Measurements from ENCODE around the gene SLC12A9. TPM values are rescaled to one million over a fixed set of nuclear protein-coding genes. Genes with fewer than 3 reads are reported as not detected.

SLC12A9 gene
- total and polyA plus RNA-seq, 2 donors (not counting 1 experiment from before 2014, with no cell fraction given): 80.0 to 80.1 TPM

DNA sequence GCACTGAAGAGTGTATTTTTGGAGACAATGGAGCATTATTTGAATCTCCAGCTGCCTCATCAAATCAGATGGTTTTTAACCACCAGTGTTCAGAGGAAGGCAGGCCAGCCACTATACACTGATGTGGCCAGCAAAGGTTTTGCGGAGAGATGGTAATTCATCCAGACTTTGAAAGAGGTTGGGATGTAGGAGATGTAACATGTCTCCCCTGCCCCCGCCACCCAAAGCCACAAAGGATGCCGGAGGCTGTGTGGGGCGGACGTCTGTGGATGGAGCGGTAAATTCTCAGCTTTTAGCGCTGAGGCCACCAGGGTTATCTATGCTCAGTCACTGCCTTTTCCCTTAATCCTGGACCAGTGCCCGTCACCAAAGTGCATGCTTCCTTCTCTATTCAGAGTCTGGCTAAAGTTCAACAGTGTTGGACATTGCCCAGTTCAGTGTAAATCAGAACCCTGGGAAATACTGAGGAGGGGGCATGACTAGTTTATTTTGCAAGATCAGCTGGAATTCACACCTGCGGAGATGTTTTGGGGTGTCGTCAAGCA lies 11.0 kb downstream of the SLC12A9 start:
- no peak overlapping the region for H3K4me3 ChIP-seq (ENCODE audit: control extremely low read depth in 1 of 5, extremely low read depth in 1 of 5, insufficient read depth in 1 of 5, low read depth in 2 of 5, low read length in 4 of 5)
- Mint-ChIP-seq H3K4me1 (peaks cover 24% of the 10 kb centered on the region), H3K4me3 (no peak overlapping the region), H3K27me3 (no peaks in the 10 kb centered on the region), H3K9me3 (ENCODE audit: insufficient read depth) (no peaks in the 10 kb centered on the region), H3K27ac (no peak overlapping the region)
- no peak overlapping the region for H3K4me2 ChIP-seq (replicated peaks; ENCODE audit: low read depth, low read length, poor library complexity, severe bottlenecking)
- ATAC-seq (ENCODE audit: low read depth) (no peak), DNase-seq (no peak)
- H2AFZ ChIP-seq (ENCODE audit: insufficient read depth, low read depth, low read length, poor library complexity, severe bottlenecking): no peak overlapping the region
- H3K79me2 ChIP-seq (ENCODE audit: control insufficient read depth, insufficient read depth, low read length): peaks cover 5% of the 10 kb centered on the region
- CTCF ChIA-PET: interaction anchor here (1.1 kb wide), 1 partner anchor 11 kb away, joined by 4 read pairs; the partner anchor contains the start of gene SLC12A9
- intact Hi-C loops (cut with micrococcal nuclease): no loop called here
- H3K36me3 ChIP-seq (replicated peaks in 1 of 2; ENCODE audit: control extremely low read depth in 1 of 2, control insufficient read depth in 1 of 2, extremely low read depth in 1 of 2, insufficient read depth in 2 of 2, low read length in 1 of 2): peaks cover 0 to 54% of the 10 kb centered on the region in 2 experiments
- POLR2A ChIA-PET: no interaction called here
- H3K27me3 ChIP-seq (replicated peaks in 1 of 4; ENCODE audit: control extremely low read depth in 1 of 4, control insufficient read depth in 3 of 4, insufficient read depth in 4 of 4, low read length in 3 of 4): no peaks in the 10 kb centered on the region
- H4K20me1 ChIP-seq (ENCODE audit: control insufficient read depth, insufficient read depth, low read length, poor library complexity, severe bottlenecking): peaks cover 17% of the 10 kb centered on the region
- 65% methylated on average over 10 of the region's 10 CpGs for WGBS (ENCODE audit: insufficient coverage)
- TF ChIP-seq, protein P1, sequence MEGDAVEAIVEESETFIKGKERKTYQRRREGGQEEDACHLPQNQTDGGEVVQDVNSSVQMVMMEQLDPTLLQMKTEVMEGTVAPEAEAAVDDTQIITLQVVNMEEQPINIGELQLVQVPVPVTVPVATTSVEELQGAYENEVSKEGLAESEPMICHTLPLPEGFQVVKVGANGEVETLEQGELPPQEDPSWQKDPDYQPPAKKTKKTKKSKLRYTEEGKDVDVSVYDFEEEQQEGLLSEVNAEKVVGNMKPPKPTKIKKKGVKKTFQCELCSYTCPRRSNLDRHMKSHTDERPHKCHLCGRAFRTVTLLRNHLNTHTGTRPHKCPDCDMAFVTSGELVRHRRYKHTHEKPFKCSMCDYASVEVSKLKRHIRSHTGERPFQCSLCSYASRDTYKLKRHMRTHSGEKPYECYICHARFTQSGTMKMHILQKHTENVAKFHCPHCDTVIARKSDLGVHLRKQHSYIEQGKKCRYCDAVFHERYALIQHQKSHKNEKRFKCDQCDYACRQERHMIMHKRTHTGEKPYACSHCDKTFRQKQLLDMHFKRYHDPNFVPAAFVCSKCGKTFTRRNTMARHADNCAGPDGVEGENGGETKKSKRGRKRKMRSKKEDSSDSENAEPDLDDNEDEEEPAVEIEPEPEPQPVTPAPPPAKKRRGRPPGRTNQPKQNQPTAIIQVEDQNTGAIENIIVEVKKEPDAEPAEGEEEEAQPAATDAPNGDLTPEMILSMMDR (IDR thresholded peaks at IDR 0.05): no peak
- no peak for TF ChIP-seq EZH2 (IDR thresholded peaks at IDR 0.05; ENCODE audit: borderline replicate concordance, insufficient read depth, low read depth, low read length, poor library complexity, severe bottlenecking)
- no peak overlapping the region for H3K27ac ChIP-seq (ENCODE audit: low read length in 2 of 2)
- H3K9ac ChIP-seq (ENCODE audit: low read length): no peak overlapping the region
- H3K4me1 ChIP-seq (ENCODE audit: control insufficient read depth in 2 of 2, insufficient read depth in 2 of 2, low read length in 2 of 2): peaks cover 21 to 28% of the 10 kb centered on the region in 2 donors
- peaks cover 0 to 4% (median 0%) of the 10 kb centered on the region in 3 donors for H3K9me3 ChIP-seq (ENCODE audit: control extremely low read depth in 1 of 3, control insufficient read depth in 2 of 3, insufficient read depth in 1 of 3, low read length in 2 of 3)

DNA sequence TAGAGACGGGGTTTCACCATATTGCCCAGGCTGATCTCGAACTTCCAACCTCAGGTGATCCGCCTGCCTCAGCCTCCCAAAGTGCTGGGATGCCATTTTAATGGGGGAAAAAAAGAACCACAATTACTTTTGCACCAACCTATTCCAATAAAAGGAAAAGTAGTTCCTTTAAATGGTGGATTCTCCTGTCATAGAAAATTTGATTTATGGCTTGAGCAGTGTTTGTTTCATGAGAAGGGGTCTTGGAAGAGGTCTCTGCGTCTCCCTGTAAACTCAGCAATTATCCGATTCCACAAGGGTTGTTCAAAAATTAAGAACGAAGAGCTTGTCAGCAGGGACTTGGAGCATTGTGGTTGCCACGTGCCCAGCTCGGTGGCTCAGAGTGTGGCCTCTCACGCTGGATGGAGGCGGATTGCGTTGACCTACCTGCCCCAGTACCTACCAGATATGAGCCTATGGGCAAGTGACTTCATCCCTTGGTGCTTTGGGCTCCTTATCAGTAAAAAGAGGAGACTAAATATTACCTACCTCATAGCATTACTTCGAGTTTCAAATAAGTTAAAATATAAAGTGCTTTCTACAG lies 11.8 kb downstream of the SLC12A9 start:
- CTCF ChIA-PET: no interaction called here
- DNase-seq (no peak), ATAC-seq (ENCODE audit: low read depth) (no peak)
- Mint-ChIP-seq H3K4me1 (peaks cover 24% of the 10 kb centered on the region), H3K27me3 (no peaks in the 10 kb centered on the region), H3K9me3 (ENCODE audit: insufficient read depth) (no peaks in the 10 kb centered on the region), H3K4me3 (no peak overlapping the region), H3K27ac (no peak overlapping the region)
- H3K9ac ChIP-seq (ENCODE audit: low read length): no peak overlapping the region
- H3K9me3 ChIP-seq (ENCODE audit: control extremely low read depth in 1 of 3, control insufficient read depth in 2 of 3, insufficient read depth in 1 of 3, low read length in 2 of 3): peaks cover 0 to 4% (median 0%) of the 10 kb centered on the region in 3 donors
- 85% methylated on average over 6 of the region's 12 CpGs for WGBS (ENCODE audit: insufficient coverage)
- H3K4me2 ChIP-seq (replicated peaks; ENCODE audit: low read depth, low read length, poor library complexity, severe bottlenecking): no peak overlapping the region
- H3K4me1 ChIP-seq (ENCODE audit: control insufficient read depth in 2 of 2, insufficient read depth in 2 of 2, low read length in 2 of 2): peaks cover 21 to 28% of the 10 kb centered on the region in 2 donors
- TF ChIP-seq EZH2 (IDR thresholded peaks at IDR 0.05; ENCODE audit: borderline replicate concordance, insufficient read depth, low read depth, low read length, poor library complexity, severe bottlenecking): no peak
- TF ChIP-seq, protein P1 (IDR thresholded peaks at IDR 0.05): no peak
- intact Hi-C loops (cut with micrococcal nuclease): no loop called here
- H3K79me2 ChIP-seq (ENCODE audit: control insufficient read depth, insufficient read depth, low read length): peaks cover 5% of the 10 kb centered on the region
- no peak overlapping the region for H2AFZ ChIP-seq (ENCODE audit: insufficient read depth, low read depth, low read length, poor library complexity, severe bottlenecking)
- POLR2A ChIA-PET: interaction anchor here (0.7 to 1.1 kb wide), 2 partner anchors 11 to 421 kb away, joined by 3 to 5 read pairs; partner anchors contain the start of gene SLC12A9
- no peak overlapping the region for H3K4me3 ChIP-seq (ENCODE audit: control extremely low read depth in 1 of 5, extremely low read depth in 1 of 5, insufficient read depth in 1 of 5, low read depth in 2 of 5, low read length in 4 of 5)
- H3K36me3 ChIP-seq (replicated peaks in 1 of 2; ENCODE audit: control extremely low read depth in 1 of 2, control insufficient read depth in 1 of 2, extremely low read depth in 1 of 2, insufficient read depth in 2 of 2, low read length in 1 of 2): peaks cover 0 to 47% of the 10 kb centered on the region in 2 experiments
- H3K27ac ChIP-seq (ENCODE audit: low read length in 2 of 2): no peak overlapping the region
- H3K27me3 ChIP-seq (replicated peaks in 1 of 4; ENCODE audit: control extremely low read depth in 1 of 4, control insufficient read depth in 3 of 4, insufficient read depth in 4 of 4, low read length in 3 of 4): no peaks in the 10 kb centered on the region
- peaks cover 8% of the 10 kb centered on the region for H4K20me1 ChIP-seq (ENCODE audit: control insufficient read depth, insufficient read depth, low read length, poor library complexity, severe bottlenecking)

Data from B cell (primary cell).